HepG2 (cell line): ENCODE measurements around the gene RNF213. TPM values are rescaled to one million over a fixed set of nuclear protein-coding genes. Genes with fewer than 3 reads are reported as not detected.
A peak's percentile ranks its signal among the peaks of the same experiment; 100 is the strongest.

Experiments
- HOMEZ ChIP-seq: IDR thresholded peaks from 2 replicates; pipeline ENCODE4 v1.6.1; 2016; ENCODE audit warnings: low read depth
- MYC ChIP-seq: sonication (generic); formaldehyde crosslinking; IDR thresholded peaks from 2 replicates; pipeline ENCODE4 v1.9.0; 2021; ENCODE audit warnings: missing genetic modification reagents, borderline replicate concordance
- NFYC ChIP-seq: IDR thresholded peaks from 2 replicates; pipeline ENCODE4 v1.6.1; 2016; ENCODE audit warnings: missing genetic modification reagents, missing compliant biosample characterization
- SKI ChIP-seq: fragments of 450-650 bp; IDR thresholded peaks from one replicate; pipeline ENCODE4 v1.6.1; 2018; ENCODE audit warnings: mild to moderate bottlenecking; ENCODE audit not compliant: partially characterized antibody
- SKIL ChIP-seq: sonication (generic); formaldehyde crosslinking; IDR thresholded peaks from 2 replicates; pipeline ENCODE4 v1.8.0; 2022; ENCODE audit warnings: missing genetic modification reagents, mild to moderate bottlenecking, moderate library complexity, borderline replicate concordance
- ZNF33B ChIP-seq: sonication (generic); formaldehyde crosslinking; IDR thresholded peaks from 2 replicates; pipeline ENCODE4 v1.5.1; 2020; ENCODE audit warnings: mild to moderate bottlenecking, missing genetic modification reagents
- ZNF704 ChIP-seq: sonication (generic); formaldehyde crosslinking; IDR thresholded peaks from 2 replicates; pipeline ENCODE4 v1.8.1; 2023; ENCODE audit warnings: mild to moderate bottlenecking, inconsistent platforms, moderate library complexity, missing genetic modification reagents, borderline replicate concordance
- polyA plus RNA-seq, 8 experiments: library from polyadenylated mRNA; depleted of rRNA in 3 of 8; stranded (reverse) in 7 of 8; unstranded in 1 of 8; fragments of >200 nt; fragmentation: Illumina TruSeq in 4 of 8; extraction: Trizol in 4 of 8; gene quantifications; 2 replicates each; pipeline versions ENCODE4 v1.2.1 to v1.2.3, GENCODE V29; 2011 to 2016; ENCODE audit warnings: low read depth in 4 of 8, missing spikeins in 1 of 8, mixed read lengths in 1 of 8; ENCODE audit not compliant: insufficient read depth in 1 of 8
- total RNA-seq, 5 experiments: library from RNA; depleted of rRNA; stranded (reverse); fragments of >200 nt; fragmentation: Illumina TruSeq; extraction: Trizol; gene quantifications; 2 replicates each; pipeline ENCODE4 v1.2.3, GENCODE V29; 2016; ENCODE audit warnings: low read depth in 1 of 5

Gene RNF213
- total and polyA plus RNA-seq, 2 of the 13 experiments (the other 11 are each of a cell fraction or from before 2014, with no cell fraction given) = 38.6 to 38.7 TPM

- TF ChIP-seq SKIL (CRISPR knock-in tag) = peak; percentile 54; the same call in 1 of the 2 replicates
- TF ChIP-seq ZNF33B (CRISPR knock-in tag) = peak; percentile 42; the same call in 1 of the 2 replicates
- TF ChIP-seq ZNF704 (CRISPR knock-in tag) = no peak
- no peak for TF ChIP-seq MYC (CRISPR knock-in tag)
- no peak for TF ChIP-seq SKI
- TF ChIP-seq NFYC (CRISPR knock-in tag) = no peak
- TF ChIP-seq HOMEZ = no peak
Measured at GRCh38 chr17:80414508-80414802, 153.8 kb downstream of the RNF213 start (continued).
